GM12892 (cell line): Measurements from ENCODE around the gene LARGE2.

Source experiments
- POLR2A ChIP-seq: IDR thresholded peaks from 2 replicates; pipeline ENCODE4 v1.6.1; 2011; ENCODE audit warnings: low read depth, low read length, control low read depth
- POLR2AphosphoS5 ChIP-seq: IDR thresholded peaks from 2 replicates; pipeline ENCODE4 v1.6.1; 2011; ENCODE audit warnings: low read depth, low read length, control low read depth
- TAF1 ChIP-seq: IDR thresholded peaks from 2 replicates; pipeline ENCODE4 v1.6.1; 2011; ENCODE audit warnings: low read depth, mild to moderate bottlenecking, control low read depth, low read length, borderline replicate concordance

- TF ChIP-seq POLR2AphosphoS5 (no peak), POLR2A (no peak), TAF1 (no peak)
Observed at GRCh38 chr11:45926536-45927331, 4.3 kb downstream of the LARGE2 start.
